CD4-positive, alpha-beta T cell treated with Interleukin-15 for 4 hours (primary cell): ENCODE results near the gene GPANK1.

Experiments
- DNase-seq: peaks from one replicate; pipeline ENCODE4 v3.0.0-alpha.2; 2020; ENCODE audit warnings: low spot score

Gene GPANK1

GRCh38 chr6:31691078-31691463 lies 26.3 kb upstream of the GPANK1 start:
- DNase-seq = no peak

- no peak for DNase-seq
Measured at GRCh38 chr6:31690231-31691077, 25.7 kb upstream of the GPANK1 start.

GRCh38 chr6:31689249-31690110 lies 24.7 kb upstream of the GPANK1 start:
- DNase-seq = no peak

- DNase-seq = no peak
Measured at GRCh38 chr6:31687860-31688693, 23.3 kb upstream of the GPANK1 start.

- no peak for DNase-seq
Measured at GRCh38 chr6:31687321-31687720, 22.5 kb upstream of the GPANK1 start.

- DNase-seq = no peak
Measured at GRCh38 chr6:31686483-31686882, 21.7 kb upstream of the GPANK1 start.

GRCh38 chr6:31683591-31683990 lies 18.8 kb upstream of the GPANK1 start:
- no peak for DNase-seq

GRCh38 chr6:31681135-31681671 lies 16.4 kb upstream of the GPANK1 start:
- peak; percentile 28 for DNase-seq

GRCh38 chr6:31680226-31681134 lies 15.7 kb upstream of the GPANK1 start, which contains the start of gene LY6G5C:
Gene LY6G5C (minus strand): TSS chr6:31681067. CDS start chr6:31680373, 694 bp downstream.
- DNase-seq = peak; percentile 78

- DNase-seq = no peak
Measured at GRCh38 chr6:31677955-31678354, 13.2 kb upstream of the GPANK1 start.

GRCh38 chr6:31676904-31677303 lies 12.1 kb upstream of the GPANK1 start:
- DNase-seq = no peak

- no peak for DNase-seq
Measured at GRCh38 chr6:31676322-31676903, 11.6 kb upstream of the GPANK1 start.

- DNase-seq = no peak
Measured at GRCh38 chr6:31669676-31670075, 4.9 kb upstream of the GPANK1 start, which contains the start of gene LY6G5B. Gene LY6G5B (plus strand): TSS chr6:31669976. CDS start chr6:31670951, 975 bp downstream.

- DNase-seq = no peak
Measured at GRCh38 chr6:31666337-31666965, 1.7 kb upstream of the GPANK1 start.

GRCh38 chr6:31665501-31666336 lies 922 bp upstream of the GPANK1 start, which contains the start of gene CSNK2B:
Gene CSNK2B (plus strand): TSS chr6:31666080. CDS start chr6:31666832, 752 bp downstream.
- peak; percentile 97 for DNase-seq

- no peak for DNase-seq
Measured at GRCh38 chr6:31663961-31664789, 622 bp downstream of the GPANK1 start.

- no peak for DNase-seq
Measured at GRCh38 chr6:31663126-31663960, 1.5 kb downstream of the GPANK1 start.
